Glutamatergic neuron (in vitro differentiated cells): Measurements from ENCODE around the gene ZNF865. TPM values are rescaled to one million over a fixed set of nuclear protein-coding genes. Genes with fewer than 3 reads are reported as not detected.

Source experiments
- DNase-seq: peaks from one replicate; pipeline ENCODE4 v3.0.0; 2022
- H3K27ac Mint-ChIP-seq: one replicate; pipeline ENCODE4 v1.8.0; 2020; ENCODE audit warnings: mild to moderate bottlenecking, mixed read lengths, inconsistent platforms; ENCODE audit not compliant: unreplicated experiment
- H3K27me3 Mint-ChIP-seq: one replicate; pipeline ENCODE4 v1.8.0; 2020; ENCODE audit warnings: mild to moderate bottlenecking, moderate library complexity, mixed read lengths, inconsistent platforms; ENCODE audit not compliant: unreplicated experiment
- H3K36me3 Mint-ChIP-seq: one replicate; pipeline ENCODE4 v1.8.0; 2020; ENCODE audit warnings: mild to moderate bottlenecking, mixed read lengths, inconsistent platforms; ENCODE audit not compliant: unreplicated experiment
- H3K4me1 Mint-ChIP-seq: one replicate; pipeline ENCODE4 v1.8.0; 2020; ENCODE audit warnings: mild to moderate bottlenecking, low read depth, mixed read lengths, inconsistent platforms; ENCODE audit not compliant: unreplicated experiment
- H3K4me3 Mint-ChIP-seq: one replicate; pipeline ENCODE4 v1.8.0; 2020; ENCODE audit warnings: mild to moderate bottlenecking, mixed read lengths, inconsistent platforms; ENCODE audit not compliant: unreplicated experiment
- H3K9me3 Mint-ChIP-seq: one replicate; pipeline ENCODE4 v1.8.0; 2020; ENCODE audit warnings: mild to moderate bottlenecking, moderate library complexity, mixed read lengths, inconsistent platforms; ENCODE audit not compliant: unreplicated experiment
- CTCF ChIP-seq: fragments of 200-600 bp; sonication (generic); IDR thresholded peaks from one replicate; pipeline ENCODE4 v1.5.0; 2021; ENCODE audit not compliant: partially characterized antibody, unreplicated experiment
- total RNA-seq: library from RNA; stranded (reverse); fragmentation: NEBNext Ultra II Directional; extraction: Animal tissue kit (Norgen Biotek cat#: 25700); gene quantifications from one replicate; pipeline ENCODE4 v1.2.1, GENCODE V29; 2021; ENCODE audit not compliant: unreplicated experiment

The ZNF865 gene
- total RNA-seq, 1 donor from 2014 or later = 14.6 TPM

GRCh38 chr19:55650126-55650557 lies 44.7 kb downstream of the ZNF865 start:
- H3K4me3 Mint-ChIP-seq = peak overlapping the region; percentile 25
- H3K9me3 Mint-ChIP-seq = peaks cover 13% of the 10 kb centered on the region
- no peak overlapping the region for H3K27ac Mint-ChIP-seq
- H3K27me3 Mint-ChIP-seq = peaks cover 18% of the 10 kb centered on the region
- no peak for DNase-seq
- peaks cover 8% of the 10 kb centered on the region for H3K4me1 Mint-ChIP-seq
- no peaks in the 10 kb centered on the region for H3K36me3 Mint-ChIP-seq
- no peak for TF ChIP-seq CTCF

GRCh38 chr19:55650602-55651230 lies 45.3 kb downstream of the ZNF865 start:
- H3K36me3 Mint-ChIP-seq = no peaks in the 10 kb centered on the region
- TF ChIP-seq CTCF = no peak
- H3K27me3 Mint-ChIP-seq = peaks cover 16% of the 10 kb centered on the region
- no peak overlapping the region for H3K27ac Mint-ChIP-seq
- H3K4me1 Mint-ChIP-seq = peaks cover 8% of the 10 kb centered on the region
- DNase-seq = no peak
- no peak overlapping the region for H3K4me3 Mint-ChIP-seq
- peaks cover 15% of the 10 kb centered on the region for H3K9me3 Mint-ChIP-seq

GRCh38 chr19:55651236-55651635 lies 45.8 kb downstream of the ZNF865 start:
- Mint-ChIP-seq H3K27me3 (peaks cover 17% of the 10 kb centered on the region), H3K4me3 (no peak overlapping the region), H3K27ac (no peak overlapping the region), H3K4me1 (peaks cover 11% of the 10 kb centered on the region), H3K36me3 (no peaks in the 10 kb centered on the region), H3K9me3 (peaks cover 18% of the 10 kb centered on the region)
- DNase-seq = no peak
- no peak for TF ChIP-seq CTCF

GRCh38 chr19:55652311-55653128 lies 47.1 kb downstream of the ZNF865 start:
- no peak overlapping the region for H3K27ac Mint-ChIP-seq
- peaks cover 13% of the 10 kb centered on the region for H3K4me1 Mint-ChIP-seq
- H3K9me3 Mint-ChIP-seq = peaks cover 16% of the 10 kb centered on the region
- H3K4me3 Mint-ChIP-seq = peak overlapping the region; percentile 97
- H3K36me3 Mint-ChIP-seq = no peaks in the 10 kb centered on the region
- DNase-seq = peak; percentile 33
- TF ChIP-seq CTCF = no peak
- H3K27me3 Mint-ChIP-seq = peaks cover 13% of the 10 kb centered on the region
